ENCODE data around the gene ZNF532.

ZNF532 gene

DNA sequence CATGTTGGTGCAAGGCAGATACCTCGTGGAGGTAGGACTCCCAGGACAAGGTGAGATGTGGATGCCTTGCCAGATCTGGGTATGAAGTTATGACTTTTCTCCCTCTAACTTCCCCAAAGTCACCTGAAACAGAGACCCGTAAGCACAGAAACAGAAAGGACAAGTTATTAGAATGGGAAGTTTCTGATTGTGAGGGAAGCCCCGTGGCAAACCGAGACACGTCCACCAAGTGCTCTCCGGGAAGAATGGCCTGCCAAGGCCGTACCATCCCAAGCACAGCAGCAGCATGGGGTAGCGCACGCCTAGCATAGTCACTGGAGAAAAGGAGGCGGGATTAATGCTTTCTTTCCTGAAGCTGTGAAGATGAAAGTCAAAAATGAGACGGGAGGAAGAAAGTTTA, 110.6 kb downstream of the ZNF532 start:
- DNase-seq (ENCODE audit: low spot score), result no peak

DNA sequence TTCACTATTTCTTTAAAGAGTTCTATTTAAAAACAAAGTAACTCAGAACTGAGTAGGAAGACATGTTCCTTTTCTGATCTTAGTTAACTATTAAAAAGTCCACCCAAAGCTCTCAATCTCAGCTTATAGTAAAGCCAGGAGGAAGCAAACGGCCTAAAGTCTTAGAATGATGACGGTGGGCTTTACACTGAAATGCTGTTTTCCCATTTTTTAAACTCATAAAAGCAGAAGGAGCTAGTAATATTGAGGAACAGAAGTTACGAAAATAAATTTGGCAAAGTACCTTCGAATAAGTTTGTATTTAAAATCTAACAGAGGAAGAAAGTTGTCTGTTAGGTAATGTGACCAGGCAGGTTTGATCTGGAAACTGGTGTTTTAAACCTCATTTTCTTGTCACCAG, 111.1 kb downstream of the ZNF532 start:
- no peak for DNase-seq (ENCODE audit: low spot score)

DNA sequence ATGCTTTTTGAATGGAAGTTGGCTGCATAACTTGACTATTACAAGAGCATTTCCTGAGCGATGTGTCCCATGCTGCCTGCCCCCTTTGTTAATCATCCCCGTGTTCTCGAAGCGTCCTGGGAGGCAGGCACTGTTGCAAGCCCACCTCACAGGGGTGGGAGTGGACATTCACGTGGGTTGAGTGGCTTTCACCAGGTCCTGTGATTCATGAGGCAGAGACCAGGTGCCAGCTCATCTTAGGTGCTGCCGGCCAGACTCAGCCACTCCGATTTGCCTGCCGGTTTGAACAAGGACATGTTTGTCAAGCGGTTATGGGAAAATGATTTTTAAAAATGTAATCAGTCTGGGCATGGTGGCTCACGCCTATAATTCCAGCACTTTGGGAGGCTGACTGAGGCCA, 112.5 kb downstream of the ZNF532 start:
- no peak for DNase-seq (ENCODE audit: low spot score)

DNA sequence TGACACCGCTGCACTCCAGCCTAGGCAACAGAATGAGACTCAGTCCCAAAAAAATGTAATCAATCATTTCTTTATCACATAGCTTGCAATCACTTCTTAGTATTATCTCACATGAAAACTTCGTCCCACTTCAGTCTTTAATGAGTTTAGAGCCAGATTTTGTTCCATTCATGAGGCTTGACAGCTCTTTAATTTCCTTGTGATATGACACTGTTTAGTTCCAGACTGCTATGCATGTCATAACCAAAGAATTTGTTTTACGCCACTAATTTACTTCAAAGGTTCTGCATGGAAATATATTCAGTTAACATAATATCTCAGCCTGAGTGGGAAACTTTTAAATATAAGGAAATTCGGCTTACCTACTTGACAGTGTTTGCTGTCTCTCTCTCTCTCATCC, 113.1 kb downstream of the ZNF532 start:
- DNase-seq (ENCODE audit: low spot score), result no peak

DNA sequence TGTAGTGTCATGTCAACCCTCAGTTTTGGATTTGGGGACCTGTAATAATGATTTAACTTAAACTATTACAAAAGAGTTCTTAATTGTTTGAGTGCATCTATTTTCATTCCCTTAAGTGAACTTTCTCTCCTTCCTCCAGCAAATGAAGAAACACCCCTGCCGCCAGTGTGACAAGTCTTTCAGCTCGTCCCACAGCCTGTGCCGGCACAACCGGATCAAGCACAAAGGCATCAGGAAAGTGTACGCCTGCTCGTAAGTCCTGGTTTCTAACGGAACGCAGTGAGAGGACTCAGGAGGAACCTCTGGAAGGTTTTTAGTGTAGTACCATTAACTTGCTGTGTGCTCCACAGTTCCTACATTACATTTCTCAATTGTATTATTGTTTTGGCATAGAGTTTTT, 114.2 kb downstream of the ZNF532 start:
- DNase-seq (ENCODE audit: low spot score), result no peak

DNA sequence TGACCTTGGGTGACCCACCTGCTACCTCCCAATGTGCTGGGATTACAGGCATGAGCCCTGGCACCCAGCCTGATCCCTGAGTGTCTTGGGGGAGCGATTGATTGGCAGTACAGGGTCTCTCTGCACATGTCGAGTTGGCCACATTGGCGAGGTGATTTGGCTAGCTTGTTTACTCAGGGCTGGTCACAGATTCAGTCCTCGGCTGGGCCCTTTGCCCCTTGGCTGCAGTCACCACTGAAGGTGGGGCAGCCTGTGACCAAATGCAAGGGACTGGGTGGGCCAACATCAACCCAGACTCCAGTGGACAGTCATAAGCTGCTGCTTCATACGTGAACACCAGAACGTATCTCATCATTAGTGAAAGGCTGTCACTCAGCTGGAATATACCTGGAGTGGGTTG, 114.9 kb downstream of the ZNF532 start:
- DNase-seq (ENCODE audit: low spot score), result peak; percentile 26

DNA sequence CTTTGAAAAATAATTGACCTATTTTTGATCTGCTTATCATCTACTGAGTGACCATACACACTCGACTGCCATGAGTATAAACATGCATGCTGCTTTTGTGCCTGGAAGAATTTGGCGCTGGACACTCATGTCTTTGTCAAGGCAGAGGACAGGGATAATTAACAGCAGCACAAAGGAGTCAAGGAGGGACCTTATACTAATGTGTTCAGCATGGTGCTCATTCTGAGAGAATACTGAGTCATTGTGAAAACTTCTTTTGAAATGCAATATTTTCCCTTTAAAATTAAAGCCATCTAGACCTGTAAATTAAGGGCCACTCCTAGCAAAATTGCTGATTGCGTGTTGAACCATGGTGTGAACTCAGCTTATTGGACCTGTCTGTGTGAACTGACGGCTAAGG, 116.3 kb downstream of the ZNF532 start:
- no peak for DNase-seq (ENCODE audit: low spot score)

DNA sequence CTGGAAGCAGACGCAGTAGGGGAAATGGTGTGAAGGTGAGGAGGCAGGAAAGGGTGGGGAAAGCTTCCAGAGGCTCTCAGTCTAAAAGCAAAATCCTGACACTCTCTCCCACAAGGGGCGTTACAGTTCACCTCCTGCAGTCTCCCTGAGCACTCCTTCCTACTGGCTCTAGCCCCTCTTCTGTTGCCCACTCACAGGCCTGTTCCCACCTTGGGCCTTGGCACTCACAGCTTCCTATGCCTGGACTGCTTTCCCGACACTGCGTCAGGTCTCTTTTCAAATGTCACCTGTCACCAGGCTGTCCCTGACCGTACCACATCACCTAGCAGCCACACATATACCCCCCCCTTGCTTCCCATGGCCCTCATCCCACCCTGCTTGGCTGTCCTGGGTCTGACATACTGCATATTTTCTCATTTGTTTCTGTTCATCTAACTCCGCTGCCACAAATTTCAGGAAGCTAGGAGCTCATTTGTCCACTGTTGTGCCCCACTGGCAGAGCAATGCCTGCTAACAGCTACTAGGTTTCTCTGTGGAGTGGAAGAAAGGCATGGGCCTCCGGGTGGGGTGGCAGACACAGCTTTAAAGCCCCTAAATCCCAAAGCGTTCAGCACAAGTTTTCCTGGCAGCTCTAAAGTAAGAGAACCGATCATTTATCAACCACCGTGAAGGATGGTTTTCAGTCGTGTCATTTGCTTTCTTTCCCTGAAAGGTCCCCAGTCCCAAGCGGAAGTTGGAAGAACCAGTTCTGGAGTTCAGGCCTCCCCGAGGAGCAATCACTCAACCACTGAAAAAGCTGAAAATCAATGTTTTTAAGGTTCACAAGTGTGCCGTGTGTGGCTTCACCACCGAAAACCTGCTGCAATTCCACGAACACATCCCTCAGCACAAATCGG, 118.8 kb downstream of the ZNF532 start:
- DNase-seq (ENCODE audit: low spot score), result peak; percentile 25

DNA sequence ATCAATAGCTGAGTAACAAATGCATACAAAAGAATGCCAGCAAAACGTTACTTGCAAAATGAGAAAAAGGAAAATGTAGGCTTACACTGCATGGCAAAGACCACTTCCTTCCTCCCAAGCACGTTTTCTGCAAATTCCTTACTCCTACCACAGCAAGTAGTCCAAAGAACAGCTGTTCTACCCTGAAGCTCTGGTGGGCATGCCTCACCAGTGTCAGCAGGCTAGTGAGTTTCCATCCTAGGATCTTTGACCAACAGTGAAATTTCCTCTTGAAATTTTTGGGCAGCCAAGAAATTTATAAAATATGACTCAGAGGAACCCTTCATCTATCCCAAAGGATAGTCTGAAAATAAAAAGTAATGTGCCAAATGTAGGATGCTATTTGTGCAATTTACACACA, 123.9 kb downstream of the ZNF532 start:
- DNase-seq (ENCODE audit: low spot score), result no peak

DNA sequence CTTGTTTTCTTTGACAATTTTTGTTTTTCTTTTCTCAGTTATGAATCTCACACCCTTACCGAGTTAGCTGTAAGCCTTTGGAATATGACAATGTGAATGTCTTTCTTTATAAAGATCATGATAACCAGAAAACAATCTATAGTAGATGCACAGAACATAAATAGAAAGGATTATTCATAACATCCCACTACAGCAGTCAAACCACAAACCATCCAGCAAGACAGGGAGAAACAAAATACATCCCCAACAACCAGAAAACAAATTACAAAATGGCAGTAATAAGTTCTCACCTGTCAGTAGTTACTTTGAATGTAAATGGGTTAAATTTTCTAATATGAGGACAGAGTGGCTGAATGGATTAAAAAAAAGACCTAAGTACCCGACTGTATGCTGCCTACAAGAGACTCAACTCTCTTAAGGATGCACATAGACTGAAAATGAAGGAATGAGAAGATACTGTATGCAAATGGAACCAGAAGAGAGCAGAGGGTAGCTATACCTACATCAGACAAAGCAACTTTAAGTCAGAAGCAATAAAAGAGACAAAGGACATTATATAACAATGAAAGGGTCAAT, 124.6 kb downstream of the ZNF532 start:
- DNase-seq (ENCODE audit: low spot score), result no peak

DNA sequence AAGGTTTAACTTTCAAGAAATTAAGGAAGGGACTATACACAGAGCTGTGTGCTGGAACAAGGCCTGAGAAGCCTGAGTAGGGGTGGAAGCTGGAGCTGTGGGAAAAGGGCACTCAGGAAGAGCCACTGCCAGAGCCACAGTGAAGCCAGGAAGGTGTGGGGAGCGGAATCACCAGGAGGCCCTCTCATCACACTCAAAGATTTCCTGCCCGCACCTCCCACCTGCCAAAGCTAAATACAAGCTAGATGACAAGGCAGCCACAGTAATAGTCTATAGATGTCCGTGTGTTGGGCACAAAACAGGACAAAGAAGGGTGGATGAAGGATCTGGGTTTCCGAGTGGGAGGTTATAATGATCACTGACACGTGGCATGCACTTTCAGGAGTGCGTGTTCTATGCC, 126.0 kb downstream of the ZNF532 start:
- no peak for DNase-seq (ENCODE audit: low spot score)

DNA sequence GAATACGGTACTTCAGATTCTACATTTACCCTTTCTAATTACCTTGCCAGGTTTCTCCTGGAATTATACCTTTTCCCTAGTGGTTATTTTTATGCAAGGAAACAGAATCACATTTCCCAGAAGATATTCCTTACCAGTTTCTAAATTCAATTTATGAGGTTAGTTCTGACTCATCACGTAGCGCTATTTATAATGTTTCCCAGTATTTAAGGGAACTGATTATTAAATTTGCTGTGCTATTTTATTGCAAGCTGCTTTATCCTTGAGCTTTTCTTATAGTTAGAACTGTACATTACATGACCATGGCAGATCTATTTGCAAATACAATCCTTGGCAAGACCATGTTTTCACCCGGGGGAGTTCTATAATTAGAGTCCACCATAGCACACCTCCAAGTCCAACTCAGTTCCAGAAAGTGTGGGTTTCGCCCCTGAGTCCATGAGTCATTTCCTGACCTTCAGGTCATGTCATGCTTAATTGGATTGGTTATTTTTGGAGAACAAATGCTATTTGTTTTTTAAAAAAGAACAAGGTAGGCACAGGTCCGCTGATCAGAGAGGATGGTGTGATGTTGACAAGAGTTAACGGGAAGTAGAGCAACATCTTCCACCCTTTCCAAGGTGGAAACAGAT, 126.6 kb downstream of the ZNF532 start:
- DNase-seq (ENCODE audit: low spot score), result no peak

DNA sequence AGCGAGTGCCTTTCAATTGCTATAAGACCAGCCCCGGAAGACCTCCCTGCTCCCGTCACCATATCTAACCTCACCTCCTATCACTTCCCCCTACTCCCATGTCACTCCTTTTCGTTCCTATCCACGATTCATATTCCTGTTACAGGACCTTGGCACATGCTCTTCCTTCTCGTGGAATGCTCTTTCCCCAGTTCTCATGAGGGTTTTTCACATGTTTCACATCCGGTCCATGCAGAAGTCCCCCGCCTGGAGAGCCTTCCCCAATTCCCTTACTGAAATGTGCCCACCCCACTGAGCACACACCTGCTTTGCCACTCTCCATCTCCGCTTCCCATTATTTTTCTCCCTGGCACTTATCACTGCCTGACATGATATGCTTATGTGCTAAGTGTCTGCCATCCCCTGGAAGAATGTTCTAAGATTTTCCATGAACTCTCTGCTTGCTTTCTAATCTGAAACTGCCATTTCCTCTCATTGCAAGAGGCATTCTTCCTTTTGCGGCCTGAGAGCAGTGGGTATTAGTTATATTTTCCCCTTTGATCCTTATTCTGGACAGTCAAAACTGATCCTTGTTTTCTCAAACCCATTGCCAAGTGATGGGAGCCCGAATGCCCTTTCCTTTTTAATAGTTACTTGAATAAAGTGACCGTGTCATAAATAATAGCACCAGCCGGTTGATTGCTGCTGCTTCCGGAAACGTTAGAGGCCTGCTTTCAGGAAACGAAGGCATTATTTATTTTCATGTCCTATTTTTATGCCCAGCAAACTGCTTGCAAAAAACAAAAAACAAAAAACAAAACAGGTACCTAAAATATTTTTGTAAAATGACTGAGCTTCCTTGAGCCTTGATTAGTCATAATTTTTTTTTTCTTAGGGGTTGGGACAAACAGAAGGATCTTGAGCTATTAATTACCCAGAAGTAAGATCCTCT, 127.9 kb downstream of the ZNF532 start:
- DNase-seq (ENCODE audit: low spot score), result no peak

DNA sequence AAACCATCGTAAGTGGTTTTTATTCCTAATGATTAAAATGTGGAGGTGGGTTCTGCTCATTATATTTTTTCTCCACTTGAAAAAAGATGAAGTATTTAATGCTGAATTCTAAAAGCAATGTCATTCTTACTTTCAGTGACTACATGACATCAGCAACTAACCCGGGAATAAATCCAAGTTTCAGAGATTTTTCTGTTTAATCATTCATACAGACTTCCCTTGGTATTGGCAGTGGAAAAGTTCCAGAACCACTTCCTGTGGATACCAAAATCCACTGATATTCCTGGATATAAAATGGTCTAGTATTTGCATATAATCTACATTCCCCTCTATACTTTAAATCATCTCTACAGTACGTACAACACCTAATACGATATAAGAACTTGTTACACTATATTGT, 128.6 kb downstream of the ZNF532 start:
- DNase-seq (ENCODE audit: low spot score), result no peak

DNA sequence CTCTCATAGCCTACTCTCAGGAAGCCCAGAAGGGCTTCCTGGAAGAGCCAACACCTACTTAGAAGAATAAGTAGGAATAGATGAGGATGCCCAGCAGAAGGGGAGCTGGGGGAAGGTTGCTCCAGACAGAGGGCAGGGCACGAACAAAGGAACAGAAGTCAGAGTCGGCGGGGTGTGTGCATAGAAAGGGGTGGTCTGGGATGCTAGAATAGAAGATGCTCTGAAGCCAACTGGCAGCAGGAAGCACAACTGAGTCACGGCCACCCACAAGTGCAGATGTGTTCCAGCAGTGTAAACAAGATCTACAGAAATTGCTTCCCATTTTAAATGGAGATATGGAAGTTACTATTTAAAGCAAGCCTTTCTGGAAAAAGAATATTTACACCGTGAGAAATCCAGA, 131.0 kb downstream of the ZNF532 start:
- DNase-seq (ENCODE audit: low spot score), result no peak

DNA sequence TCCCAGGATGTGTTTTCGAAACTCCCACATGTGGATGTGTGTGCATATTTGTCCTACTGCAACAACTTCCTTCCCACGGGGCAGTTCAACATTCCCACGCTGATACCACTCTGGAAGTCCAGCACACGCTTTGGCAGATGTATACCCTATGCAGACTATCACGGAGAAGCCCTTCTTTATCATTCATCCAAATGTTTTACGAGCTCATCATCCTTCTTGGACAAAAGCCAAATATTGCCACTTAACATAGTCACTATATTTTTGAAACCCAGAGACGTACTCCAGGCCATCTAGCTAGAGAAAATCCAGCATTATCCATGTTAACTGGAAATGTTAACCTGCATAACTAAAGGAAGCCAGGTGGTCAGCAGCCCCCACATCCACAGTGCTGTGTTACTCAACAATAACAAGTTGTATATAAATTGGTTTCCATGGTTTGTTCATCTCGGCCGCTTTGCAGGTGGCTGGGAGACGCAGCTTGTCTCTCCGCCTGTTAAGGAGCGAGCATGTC, 131.5 kb downstream of the ZNF532 start:
- DNase-seq (ENCODE audit: low spot score), result no peak

DNA sequence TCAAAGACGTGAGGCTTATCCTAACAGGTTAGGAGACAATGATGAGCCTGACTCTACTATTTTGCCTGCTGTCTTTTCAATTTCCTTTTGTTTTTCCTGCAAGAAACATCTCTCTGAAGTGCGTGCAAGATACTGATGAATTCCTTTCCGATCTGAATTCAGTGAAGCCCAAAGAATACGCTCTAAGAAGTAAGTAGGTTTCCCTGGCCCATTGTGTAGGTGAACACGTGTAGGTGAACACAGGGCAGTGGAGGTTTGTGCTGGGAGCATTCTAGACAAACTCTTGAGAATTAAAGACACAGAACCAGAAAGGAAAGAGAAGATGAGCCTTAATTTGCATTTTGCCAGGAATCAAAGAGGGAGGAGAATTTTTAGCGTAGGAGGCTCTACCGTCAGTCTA, 132.0 kb downstream of the ZNF532 start:
- DNase-seq (ENCODE audit: low spot score), result no peak

DNA sequence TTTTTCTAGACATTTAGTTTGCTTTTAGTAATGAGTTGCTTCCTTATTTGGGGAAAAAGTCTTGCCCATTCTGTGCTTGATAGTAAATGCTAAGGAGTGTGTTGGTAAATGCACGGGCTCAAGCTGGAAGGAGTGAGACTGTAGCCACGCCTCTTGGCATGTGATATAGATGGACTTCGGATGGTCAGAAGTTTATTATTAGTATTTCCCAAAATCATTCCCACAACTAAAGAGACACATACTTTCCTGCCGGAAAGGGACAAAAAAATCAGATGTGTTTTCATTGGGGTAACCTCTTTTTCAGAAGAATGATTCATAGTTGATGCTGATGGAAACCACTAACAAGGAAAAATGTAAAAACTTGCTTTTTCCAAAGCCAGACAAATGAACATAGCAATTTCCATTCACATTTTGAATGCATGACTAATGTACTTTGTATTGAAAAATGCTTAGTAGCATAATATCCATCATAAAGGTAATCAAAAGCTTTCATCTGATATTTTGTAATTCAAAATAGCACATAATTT, 133.2 kb downstream of the ZNF532 start:
- DNase-seq (ENCODE audit: low spot score), result no peak

DNA sequence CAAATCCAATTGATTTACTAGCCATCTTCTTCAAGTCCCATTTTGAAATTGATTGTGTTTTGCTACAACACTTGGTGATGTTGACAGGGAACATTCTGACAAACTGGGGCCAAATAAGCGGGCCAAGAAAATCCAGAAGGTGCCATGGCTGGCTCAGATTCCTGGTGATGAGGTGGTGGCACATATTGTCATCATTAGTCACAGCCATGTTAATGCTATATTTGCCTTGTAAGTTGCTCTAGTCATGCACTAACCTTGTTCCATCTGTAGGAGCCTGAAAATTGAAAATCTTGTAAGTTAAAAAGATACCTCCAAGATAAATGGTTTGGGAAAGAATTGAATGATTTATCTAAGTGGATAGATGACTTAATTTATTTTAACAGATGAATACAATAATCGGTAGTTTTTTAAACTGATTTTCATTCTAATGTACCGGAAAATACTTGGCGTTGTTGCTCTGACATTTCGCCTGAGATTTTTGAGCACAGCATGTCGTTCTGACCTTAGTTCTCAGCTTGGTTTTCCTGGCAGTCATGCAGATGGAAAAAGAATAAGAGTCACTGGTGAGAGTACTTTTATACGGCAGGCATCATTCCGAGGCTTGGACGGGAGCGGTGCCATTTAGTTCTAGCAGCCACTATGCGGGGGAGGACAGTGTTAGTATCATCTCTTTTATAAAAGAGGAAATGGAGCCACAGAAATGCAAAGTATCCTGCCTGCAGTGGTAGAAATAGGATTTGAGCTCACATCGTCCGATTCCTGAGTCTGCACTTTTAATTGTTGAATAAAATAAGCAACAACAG, 133.9 kb downstream of the ZNF532 start:
- no peak for DNase-seq (ENCODE audit: low spot score)

DNA sequence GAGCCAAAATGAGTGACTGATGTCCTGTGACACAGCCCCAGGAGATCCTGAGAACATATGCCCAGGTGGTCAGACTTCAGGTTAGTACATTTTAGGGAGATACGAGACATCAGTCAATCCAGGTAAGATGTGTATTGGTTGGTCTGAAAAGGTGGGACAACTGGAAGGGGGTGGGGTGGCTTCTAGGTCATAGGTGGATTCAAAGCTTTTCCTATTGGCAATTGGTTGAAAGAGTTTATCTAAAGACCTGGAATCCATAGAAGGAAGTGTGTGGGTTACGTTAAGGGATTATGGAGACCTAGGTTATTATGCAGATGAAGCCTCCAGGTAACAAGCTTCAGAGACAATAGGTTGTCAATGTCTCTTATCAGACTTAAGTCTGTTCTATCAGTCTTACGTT, 136.5 kb downstream of the ZNF532 start:
- no peak for DNase-seq (ENCODE audit: low spot score)

DNA sequence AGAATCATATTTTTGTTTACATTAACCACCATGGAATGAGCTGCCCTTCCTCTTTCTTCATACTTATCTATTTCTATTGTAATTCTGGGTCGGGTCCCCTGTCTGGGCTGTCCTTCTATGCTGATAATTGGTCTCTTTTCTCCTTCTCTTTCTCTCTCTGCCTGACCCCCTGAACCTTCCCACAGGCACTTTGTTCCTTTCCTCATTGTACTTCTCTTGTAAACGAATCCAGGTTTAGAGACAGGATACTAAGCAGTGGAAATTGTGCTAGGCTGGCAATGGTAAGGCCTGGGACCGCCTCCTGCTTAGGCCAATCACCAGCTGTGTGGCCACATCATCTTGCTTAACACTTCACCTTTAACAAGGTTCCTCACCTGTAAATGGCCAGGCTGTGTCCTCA, 137.0 kb downstream of the ZNF532 start:
- DNase-seq (ENCODE audit: low spot score), result no peak

Data from D341Med (cell line).